LNCaP clone FGC (cell line): ENCODE results near the gene CFAP45.

ENCODE experiments used
- DNase-seq: peaks from one replicate; pipeline ENCODE4 v3.0.0-alpha.2; 2011; ENCODE audit warnings: low read depth
- H3K4me3 ChIP-seq: 2 replicates; pipeline ENCODE4 v1.5.1; 2011; ENCODE audit warnings: mild to moderate bottlenecking, low read depth, low read length, control low read depth
- CTCF ChIP-seq: IDR thresholded peaks from 2 replicates; pipeline ENCODE4 v1.5.1; 2012; ENCODE audit warnings: mild to moderate bottlenecking; ENCODE audit not compliant: control insufficient read depth, insufficient read depth; ENCODE audit errors: extremely low read depth

Gene CFAP45

GRCh38 chr1:159925719-159926078 lies 25.7 kb upstream of the CFAP45 start:
- no peak for TF ChIP-seq CTCF
- H3K4me3 ChIP-seq, result peak overlapping the region; percentile 95
- DNase-seq, result no peak

GRCh38 chr1:159924791-159925718 lies 25.1 kb upstream of the CFAP45 start, which contains the start of gene TAGLN2:
Gene TAGLN2, minus strand, starts transcription at chr1:159925507. Its CDS starts 4,998 bp downstream, at chr1:159920509.
- TF ChIP-seq CTCF, result no peak
- peak within 1 kb of the TSS; percentile 95 for H3K4me3 ChIP-seq
- DNase-seq, result peak; percentile 59

- DNase-seq, result no peak
- no peak for TF ChIP-seq CTCF
- peak overlapping the region; percentile 95 for H3K4me3 ChIP-seq
These were observed 24.2 kb upstream of the CFAP45 start for GRCh38 chr1:159924025-159924790.

- no peak for TF ChIP-seq CTCF
- peak overlapping the region; percentile 95 for H3K4me3 ChIP-seq
- DNase-seq, result no peak
These were observed 23.4 kb upstream of the CFAP45 start for GRCh38 chr1:159923203-159924024.

- no peak overlapping the region for H3K4me3 ChIP-seq
- TF ChIP-seq CTCF, result no peak
- DNase-seq, result no peak
These were observed 22.7 kb upstream of the CFAP45 start for GRCh38 chr1:159922511-159923202.
